Neuronal stem cell (in vitro differentiated cells): ENCODE results near the gene SGK1.

Source experiments
- DNase-seq: peaks from one replicate; pipeline ENCODE4 v3.0.0-alpha.2; 2013; ENCODE audit warnings: low spot score
- H2AFZ ChIP-seq: one replicate; pipeline ENCODE4 v1.6.1; 2013; ENCODE audit warnings: mild to moderate bottlenecking, low read length, inconsistent platforms
- H2AK5ac ChIP-seq: 2 replicates; pipeline ENCODE4 v1.6.1; 2013; ENCODE audit warnings: low read depth, mild to moderate bottlenecking, inconsistent platforms, low read length, moderate library complexity, mixed read lengths
- H2BK120ac ChIP-seq: 2 replicates; pipeline ENCODE4 v1.6.1; 2013; ENCODE audit warnings: low read depth, mild to moderate bottlenecking, inconsistent platforms, low read length, moderate library complexity, mixed read lengths
- H2BK12ac ChIP-seq: one replicate; pipeline ENCODE4 v1.6.1; 2013; ENCODE audit warnings: low read length, inconsistent platforms
- H2BK15ac ChIP-seq: 2 replicates; pipeline ENCODE4 v1.6.1; 2013; ENCODE audit warnings: mild to moderate bottlenecking, low read length, inconsistent platforms, mixed read lengths
- H2BK5ac ChIP-seq: one replicate; pipeline ENCODE4 v1.6.1; 2013; ENCODE audit warnings: inconsistent platforms, mild to moderate bottlenecking, low read length, moderate library complexity
- H3K14ac ChIP-seq: one replicate; pipeline ENCODE4 v1.6.1; 2013; ENCODE audit warnings: low read length, inconsistent platforms
- H3K18ac ChIP-seq: 2 replicates; pipeline ENCODE4 v1.6.1; 2013; ENCODE audit warnings: low read length, inconsistent platforms
- H3K23ac ChIP-seq: 2 replicates; pipeline ENCODE4 v1.6.1; 2013; ENCODE audit warnings: low read depth, mild to moderate bottlenecking, mixed read lengths, low read length, inconsistent platforms; ENCODE audit not compliant: poor library complexity
- H3K27ac ChIP-seq: replicated peaks from 3 replicates; pipeline ENCODE4 v1.5.1; 2013; ENCODE audit warnings: low read length, inconsistent platforms
- H3K27me3 ChIP-seq, 3 experiments: 2 replicates each; pipeline ENCODE4 v1.6.1; 2013; ENCODE audit warnings: low read length in 3 of 3, mild to moderate bottlenecking in 2 of 3, inconsistent platforms in 1 of 3, low read depth in 1 of 3, mixed read lengths in 1 of 3, moderate library complexity in 1 of 3; ENCODE audit not compliant: control insufficient read depth in 3 of 3, insufficient read depth in 3 of 3
- H3K36me3 ChIP-seq, 2 donors: replicated peaks in 1 of 2; 2 replicates each; pipeline ENCODE4 v1.6.1; 2013; ENCODE audit warnings: low read length in 2 of 2; ENCODE audit not compliant: control insufficient read depth in 2 of 2, insufficient read depth in 2 of 2
- H3K4ac ChIP-seq: 2 replicates; pipeline ENCODE4 v1.6.1; 2013; ENCODE audit warnings: inconsistent platforms, mild to moderate bottlenecking, low read length, moderate library complexity
- H3K4me1 ChIP-seq, 2 donors: 1 replicate in 1 of 2; 2 replicates in 1 of 2; pipeline ENCODE4 v1.6.1; 2013; ENCODE audit warnings: low read length in 2 of 2, low read depth in 1 of 2; ENCODE audit not compliant: control insufficient read depth in 2 of 2, insufficient read depth in 1 of 2
- H3K4me2 ChIP-seq: one replicate; pipeline ENCODE4 v1.6.1; 2013; ENCODE audit warnings: mild to moderate bottlenecking, low read length, inconsistent platforms; ENCODE audit not compliant: insufficient read depth, poor library complexity, severe bottlenecking
- H3K4me3 ChIP-seq, 2 donors: 2 replicates each; pipeline ENCODE4 v1.5.1; 2013; ENCODE audit warnings: low read length in 2 of 2, mild to moderate bottlenecking in 2 of 2, inconsistent platforms in 1 of 2, moderate library complexity in 1 of 2
- H3K79me1 ChIP-seq: one replicate; pipeline ENCODE4 v1.6.1; 2013; ENCODE audit warnings: low read depth, mild to moderate bottlenecking, inconsistent platforms, low read length, moderate library complexity
- H3K9ac ChIP-seq: one replicate; pipeline ENCODE4 v1.6.1; 2013; ENCODE audit warnings: mild to moderate bottlenecking, low read depth, low read length, inconsistent platforms; ENCODE audit not compliant: poor library complexity
- H3K9me3 ChIP-seq, 2 donors: replicated peaks in 1 of 2; 2 replicates each; pipeline versions ENCODE3 to v1.6.1; 2013; ENCODE audit warnings: low read length in 2 of 2, mild to moderate bottlenecking in 2 of 2, inconsistent platforms in 1 of 2, low read depth in 1 of 2, mixed read lengths in 1 of 2, moderate library complexity in 1 of 2; ENCODE audit not compliant: control insufficient read depth in 2 of 2, insufficient read depth in 1 of 2
- H4K8ac ChIP-seq: one replicate; pipeline ENCODE4 v1.6.1; 2013; ENCODE audit warnings: low read depth, mild to moderate bottlenecking, inconsistent platforms, low read length, moderate library complexity
- H4K91ac ChIP-seq: one replicate; pipeline ENCODE4 v1.6.1; 2013; ENCODE audit warnings: low read length, low read depth, mild to moderate bottlenecking, inconsistent platforms; ENCODE audit not compliant: poor library complexity
- WGBS, 2 donors: extraction: QIAGEN DNeasy Blood & Tissue Kit; methylation state at CpG; one replicate each; pipeline ENCODE4 v1.1.7; 2013; ENCODE audit warnings: missing lambda C conversion rate in 2 of 2, mixed read lengths in 1 of 2; ENCODE audit not compliant: insufficient read length in 2 of 2, insufficient replicate concordance in 1 of 2; ENCODE audit errors: extremely low coverage in 2 of 2; 5-methylcytosine and 5-hydroxymethylcytosine counted together

SGK1 gene

GRCh38 chr6:134230940-134231339 lies 87.0 kb downstream of the SGK1 start:
- Histone ChIP-seq H2AFZ (no peak overlapping the region), H3K27me3 (no peaks in the 10 kb centered on the region), H3K9me3 (no peaks in the 10 kb centered on the region), H3K23ac (no peak overlapping the region), H3K4me3 (no peak overlapping the region), H3K4me2 (no peak overlapping the region), H4K91ac (no peak overlapping the region), H2BK12ac (no peak overlapping the region), H3K36me3 (no peaks in the 10 kb centered on the region), H2BK120ac (no peak overlapping the region), H3K79me1 (no peaks in the 10 kb centered on the region), H3K9ac (no peak overlapping the region), H2BK15ac (no peak overlapping the region), H2BK5ac (no peak overlapping the region), H2AK5ac (no peak overlapping the region), H3K4ac (no peak overlapping the region), H3K4me1 (no peaks in the 10 kb centered on the region), H3K18ac (no peak overlapping the region), H3K14ac (no peak overlapping the region), H3K27ac (no peak overlapping the region), H4K8ac (no peak overlapping the region)
- no CpG with 5 or more reads among the region's 3 CpGs for WGBS, 2 donors
- no peak for DNase-seq

- Histone ChIP-seq H3K4me3 (no peak overlapping the region), H3K79me1 (no peaks in the 10 kb centered on the region), H4K8ac (no peak overlapping the region), H3K27me3 (no peaks in the 10 kb centered on the region), H2BK15ac (no peak overlapping the region), H3K4me2 (no peak overlapping the region), H3K36me3 (no peaks in the 10 kb centered on the region), H2BK12ac (no peak overlapping the region), H2BK120ac (no peak overlapping the region), H3K4me1 (no peaks in the 10 kb centered on the region), H4K91ac (no peak overlapping the region), H3K4ac (no peak overlapping the region), H2BK5ac (no peak overlapping the region), H2AK5ac (no peak overlapping the region), H3K9ac (no peak overlapping the region), H3K18ac (no peak overlapping the region), H3K14ac (no peak overlapping the region), H2AFZ (no peak overlapping the region), H3K9me3 (no peaks in the 10 kb centered on the region), H3K27ac (no peak overlapping the region), H3K23ac (no peak overlapping the region)
- WGBS, 2 donors, result no CpG with 5 or more reads among the region's 8 CpGs
- no peak for DNase-seq
Measured at GRCh38 chr6:134230087-134230700, 87.7 kb downstream of the SGK1 start.

GRCh38 chr6:134229520-134229919 lies 88.4 kb downstream of the SGK1 start:
- Histone ChIP-seq H3K18ac (no peak overlapping the region), H2BK120ac (no peak overlapping the region), H3K4me1 (no peaks in the 10 kb centered on the region), H3K36me3 (no peaks in the 10 kb centered on the region), H3K27me3 (no peaks in the 10 kb centered on the region), H3K9ac (no peak overlapping the region), H2AK5ac (no peak overlapping the region), H3K9me3 (no peaks in the 10 kb centered on the region), H3K23ac (no peak overlapping the region), H3K27ac (no peak overlapping the region), H3K4me2 (no peak overlapping the region), H2BK12ac (no peak overlapping the region), H3K4ac (no peak overlapping the region), H2AFZ (no peak overlapping the region), H4K8ac (no peak overlapping the region), H2BK5ac (no peak overlapping the region), H4K91ac (no peak overlapping the region), H3K14ac (no peak overlapping the region), H3K79me1 (no peaks in the 10 kb centered on the region), H3K4me3 (no peak overlapping the region), H2BK15ac (no peak overlapping the region)
- no CpG with 5 or more reads among the region's 2 CpGs for WGBS, 2 donors
- no peak for DNase-seq

- no peak overlapping the region for H2BK15ac ChIP-seq
- no peak overlapping the region for H3K23ac ChIP-seq
- no peak overlapping the region for H3K14ac ChIP-seq
- H3K36me3 ChIP-seq, result no peaks in the 10 kb centered on the region
- no peak overlapping the region for H3K4me2 ChIP-seq
- no peak overlapping the region for H4K8ac ChIP-seq
- H3K18ac ChIP-seq, result no peak overlapping the region
- H3K4me1 ChIP-seq, result no peaks in the 10 kb centered on the region
- H3K9me3 ChIP-seq, result no peaks in the 10 kb centered on the region
- no peak overlapping the region for H3K27ac ChIP-seq
- no CpG with 5 or more reads among the region's 2 CpGs for WGBS, 2 donors
- H3K4me3 ChIP-seq, result no peak overlapping the region
- no peak overlapping the region for H2AK5ac ChIP-seq
- no peaks in the 10 kb centered on the region for H3K27me3 ChIP-seq
- no peak overlapping the region for H3K4ac ChIP-seq
- no peak overlapping the region for H3K9ac ChIP-seq
- no peak overlapping the region for H2BK120ac ChIP-seq
- no peak overlapping the region for H2BK5ac ChIP-seq
- no peak overlapping the region for H4K91ac ChIP-seq
- no peaks in the 10 kb centered on the region for H3K79me1 ChIP-seq
- H2BK12ac ChIP-seq, result no peak overlapping the region
- no peak for DNase-seq
- no peak overlapping the region for H2AFZ ChIP-seq
Measured at GRCh38 chr6:134223796-134224420, 94.0 kb downstream of the SGK1 start.
